Measurements from ENCODE around the gene RABL6.
A peak's percentile ranks its signal among the peaks of the same experiment; 100 is the strongest.
"Not testable (repeated sequence)": the region's sequence is repeated elsewhere in the genome, so short reads cannot be mapped to it uniquely, and the experiment has no call there.

RABL6 gene

GRCh38 chr9:136838314-136839228, 30.8 kb downstream of the RABL6 start:
- Histone ChIP-seq H3K4me1 (ENCODE audit: control insufficient read depth, insufficient read depth, low read length) (peaks cover 32% of the 10 kb centered on the region), H3K9ac (ENCODE audit: low read length) (no peak overlapping the region), H3K9me3 (ENCODE audit: control insufficient read depth, low read length) (no peaks in the 10 kb centered on the region), H3K36me3 (ENCODE audit: control insufficient read depth, insufficient read depth, low read length) (no peaks in the 10 kb centered on the region), H3K4me3 (ENCODE audit: low read length) (no peak overlapping the region), H3K27me3 (ENCODE audit: control insufficient read depth, insufficient read depth, low read length) (no peaks in the 10 kb centered on the region)

GRCh38 chr9:136839229-136840139, 31.7 kb downstream of the RABL6 start:
- Histone ChIP-seq H3K27me3 (ENCODE audit: control insufficient read depth, insufficient read depth, low read length) (peaks cover 5% of the 10 kb centered on the region), H3K36me3 (ENCODE audit: control insufficient read depth, insufficient read depth, low read length) (no peaks in the 10 kb centered on the region), H3K9me3 (ENCODE audit: control insufficient read depth, low read length) (no peaks in the 10 kb centered on the region), H3K9ac (ENCODE audit: low read length) (no peak overlapping the region), H3K4me3 (ENCODE audit: low read length) (no peak overlapping the region), H3K4me1 (ENCODE audit: control insufficient read depth, insufficient read depth, low read length) (peaks cover 32% of the 10 kb centered on the region)

GRCh38 chr9:136840140-136840876, 32.6 kb downstream of the RABL6 start:
- Histone ChIP-seq H3K36me3 (ENCODE audit: control insufficient read depth, insufficient read depth, low read length) (no peaks in the 10 kb centered on the region), H3K27me3 (ENCODE audit: control insufficient read depth, insufficient read depth, low read length) (peaks cover 10% of the 10 kb centered on the region), H3K4me1 (ENCODE audit: control insufficient read depth, insufficient read depth, low read length) (peaks cover 32% of the 10 kb centered on the region), H3K9me3 (ENCODE audit: control insufficient read depth, low read length) (no peaks in the 10 kb centered on the region), H3K4me3 (ENCODE audit: low read length) (no peak overlapping the region), H3K9ac (ENCODE audit: low read length) (no peak overlapping the region)

GRCh38 chr9:136840877-136841645, 33.3 kb downstream of the RABL6 start:
- H3K9me3 ChIP-seq (ENCODE audit: control insufficient read depth, low read length), result no peaks in the 10 kb centered on the region
- no peak overlapping the region for H3K4me3 ChIP-seq (ENCODE audit: low read length)
- no peak overlapping the region for H3K9ac ChIP-seq (ENCODE audit: low read length)
- peaks cover 16% of the 10 kb centered on the region for H3K27me3 ChIP-seq (ENCODE audit: control insufficient read depth, insufficient read depth, low read length)
- peaks cover 32% of the 10 kb centered on the region for H3K4me1 ChIP-seq (ENCODE audit: control insufficient read depth, insufficient read depth, low read length)
- no peaks in the 10 kb centered on the region for H3K36me3 ChIP-seq (ENCODE audit: control insufficient read depth, insufficient read depth, low read length)

- Histone ChIP-seq H3K4me1 (ENCODE audit: control insufficient read depth, insufficient read depth, low read length) (peaks cover 36% of the 10 kb centered on the region), H3K27me3 (ENCODE audit: control insufficient read depth, insufficient read depth, low read length) (peaks cover 23% of the 10 kb centered on the region), H3K9ac (ENCODE audit: low read length) (peak overlapping the region; percentile 34)
- not testable (repeated sequence) for H3K4me3 ChIP-seq (ENCODE audit: low read length); H3K36me3 ChIP-seq (ENCODE audit: control insufficient read depth, insufficient read depth, low read length); H3K9me3 ChIP-seq (ENCODE audit: control insufficient read depth, low read length)
Observed at GRCh38 chr9:136841646-136842379, 34.1 kb downstream of the RABL6 start.

- not testable (repeated sequence) for H3K9me3 ChIP-seq (ENCODE audit: control insufficient read depth, low read length); H3K4me3 ChIP-seq (ENCODE audit: low read length); H3K36me3 ChIP-seq (ENCODE audit: control insufficient read depth, insufficient read depth, low read length)
- peak within 1 kb of the TSS; percentile 34 for H3K9ac ChIP-seq (ENCODE audit: low read length)
- H3K4me1 ChIP-seq (ENCODE audit: control insufficient read depth, insufficient read depth, low read length), result peaks cover 36% of the 10 kb centered on the region
- peaks cover 29% of the 10 kb centered on the region for H3K27me3 ChIP-seq (ENCODE audit: control insufficient read depth, insufficient read depth, low read length)
Observed at GRCh38 chr9:136842380-136842948, 34.7 kb downstream of the RABL6 start, which contains the start of gene AJM1. AJM1 (plus strand) TSS chr9:136842478; CDS start chr9:136844415, 1,937 bp downstream.

- peaks cover 33% of the 10 kb centered on the region for H3K27me3 ChIP-seq (ENCODE audit: control insufficient read depth, insufficient read depth, low read length)
- H3K9ac ChIP-seq (ENCODE audit: low read length), result not testable (repeated sequence)
Observed at GRCh38 chr9:136843159-136843800, 35.5 kb downstream of the RABL6 start.

GRCh38 chr9:136843801-136844740, 36.3 kb downstream of the RABL6 start:
- not testable (repeated sequence) for H3K36me3 ChIP-seq (ENCODE audit: control insufficient read depth, insufficient read depth, low read length); H3K9me3 ChIP-seq (ENCODE audit: control insufficient read depth, low read length); H3K4me3 ChIP-seq (ENCODE audit: low read length); H3K9ac ChIP-seq (ENCODE audit: low read length)
- peaks cover 36% of the 10 kb centered on the region for H3K4me1 ChIP-seq (ENCODE audit: control insufficient read depth, insufficient read depth, low read length)
- peaks cover 33% of the 10 kb centered on the region for H3K27me3 ChIP-seq (ENCODE audit: control insufficient read depth, insufficient read depth, low read length)

More at GRCh38 chr9:136843159-136843800, 35.5 kb downstream of the RABL6 start:
- peaks cover 36% of the 10 kb centered on the region for H3K4me1 ChIP-seq (ENCODE audit: control insufficient read depth, insufficient read depth, low read length)
- not testable (repeated sequence) for H3K9me3 ChIP-seq (ENCODE audit: control insufficient read depth, low read length); H3K4me3 ChIP-seq (ENCODE audit: low read length); H3K36me3 ChIP-seq (ENCODE audit: control insufficient read depth, insufficient read depth, low read length)

- Histone ChIP-seq H3K4me3 (ENCODE audit: low read length) (no peak overlapping the region), H3K27me3 (ENCODE audit: control insufficient read depth, insufficient read depth, low read length) (peaks cover 33% of the 10 kb centered on the region), H3K9ac (ENCODE audit: low read length) (no peak overlapping the region), H3K36me3 (ENCODE audit: control insufficient read depth, insufficient read depth, low read length) (no peaks in the 10 kb centered on the region), H3K4me1 (ENCODE audit: control insufficient read depth, insufficient read depth, low read length) (peaks cover 40% of the 10 kb centered on the region), H3K9me3 (ENCODE audit: control insufficient read depth, low read length) (no peaks in the 10 kb centered on the region)
Observed at GRCh38 chr9:136844761-136845464, 37.2 kb downstream of the RABL6 start.

All from mucosa of stomach (tissue), 1 donor.